ENCODE measurements around the gene RGS17.

- TF ChIP-seq TCF12 (IDR thresholded peaks at IDR 0.05; ENCODE audit: low read depth) (no peak), TAF1 (IDR thresholded peaks at IDR 0.05; ENCODE audit: low read depth) (no peak), RAD21 (IDR thresholded peaks at IDR 0.05; ENCODE audit: low read depth) (no peak), REST (IDR thresholded peaks at IDR 0.05; ENCODE audit: low read depth) (no peak), MAX (IDR thresholded peaks at IDR 0.05) (no peak), EP300 (IDR thresholded peaks at IDR 0.05; ENCODE audit: borderline replicate concordance) (no peak), EGR1 (IDR thresholded peaks at IDR 0.05) (no peak), ZBTB7A (IDR thresholded peaks at IDR 0.05; ENCODE audit: low read depth) (no peak)
Observed at GRCh38 chr6:153162172-153162571, 31.1 kb upstream of the RGS17 start.
